Stimulated activated CD4-positive, alpha-beta T cell treated with anti-CD3 and anti-CD28 coated beads, Interleukin-1b, Interleukin-23, amount 100 ng/mL, for 48 hours (primary cell): ENCODE measurements around the gene PODXL.
"Not testable (repeated sequence)": the region's sequence is repeated elsewhere in the genome, so short reads cannot be mapped to it uniquely, and the experiment has no call there.

Experiments
- DNase-seq: peaks from one replicate; pipeline ENCODE4 v3.0.0-alpha.2; 2020

Gene PODXL

DNA sequence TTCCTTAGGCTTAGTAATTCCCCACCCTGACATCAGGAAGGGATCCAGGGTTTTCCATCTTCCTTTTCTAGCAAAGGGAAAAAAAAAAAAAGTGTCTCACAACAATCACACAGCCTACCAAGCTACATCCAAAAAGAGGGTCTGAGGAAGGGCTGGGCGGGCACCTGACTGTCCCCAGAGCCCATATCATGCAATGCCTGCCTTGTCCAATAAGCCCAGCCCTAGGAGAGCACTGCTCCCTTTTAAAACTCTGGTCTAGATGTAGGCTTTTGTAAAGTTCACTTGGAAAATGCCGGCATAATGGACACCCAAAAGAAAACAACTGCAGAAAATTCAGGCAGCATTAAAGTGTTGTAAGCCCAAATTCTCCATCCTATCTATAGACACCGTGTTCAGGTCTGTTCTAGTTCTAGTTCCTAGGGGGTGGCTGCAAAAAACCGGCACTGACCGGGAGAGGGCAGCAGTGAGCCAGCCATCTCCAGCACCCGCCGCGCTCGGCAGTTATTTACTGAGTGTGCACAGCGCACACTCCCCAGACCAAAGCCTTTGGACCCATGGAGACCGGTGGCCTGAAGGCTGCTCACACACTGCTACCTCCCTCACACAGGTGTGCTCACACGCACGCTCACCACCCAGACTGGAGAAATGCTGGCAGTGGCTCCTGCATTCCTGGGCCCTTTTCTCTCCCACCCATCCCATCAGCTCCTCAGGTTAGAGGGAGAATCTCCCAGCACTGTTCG, 48.7 kb downstream of the PODXL start:
- DNase-seq, result peak; percentile 77

DNA sequence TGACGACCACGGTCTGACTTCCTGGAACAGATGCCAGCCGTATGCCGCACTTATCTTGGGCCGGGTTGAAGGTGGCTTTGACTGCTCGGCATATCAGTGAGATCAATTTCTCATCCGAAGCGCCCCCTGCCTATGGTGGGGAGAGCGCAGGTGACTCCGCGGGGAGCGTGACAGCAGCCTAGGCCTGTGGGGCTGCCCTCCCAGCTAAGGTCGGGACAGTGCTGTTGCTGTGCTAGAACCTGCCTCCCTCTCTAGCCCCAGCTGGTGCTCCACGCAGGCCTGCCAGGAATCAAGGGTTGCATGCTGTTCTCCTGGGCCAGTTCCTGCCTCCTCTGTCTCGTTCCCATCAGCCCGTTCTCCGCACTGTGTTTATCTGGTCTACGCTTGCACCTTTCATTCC, 49.8 kb downstream of the PODXL start:
- no peak for DNase-seq

DNA sequence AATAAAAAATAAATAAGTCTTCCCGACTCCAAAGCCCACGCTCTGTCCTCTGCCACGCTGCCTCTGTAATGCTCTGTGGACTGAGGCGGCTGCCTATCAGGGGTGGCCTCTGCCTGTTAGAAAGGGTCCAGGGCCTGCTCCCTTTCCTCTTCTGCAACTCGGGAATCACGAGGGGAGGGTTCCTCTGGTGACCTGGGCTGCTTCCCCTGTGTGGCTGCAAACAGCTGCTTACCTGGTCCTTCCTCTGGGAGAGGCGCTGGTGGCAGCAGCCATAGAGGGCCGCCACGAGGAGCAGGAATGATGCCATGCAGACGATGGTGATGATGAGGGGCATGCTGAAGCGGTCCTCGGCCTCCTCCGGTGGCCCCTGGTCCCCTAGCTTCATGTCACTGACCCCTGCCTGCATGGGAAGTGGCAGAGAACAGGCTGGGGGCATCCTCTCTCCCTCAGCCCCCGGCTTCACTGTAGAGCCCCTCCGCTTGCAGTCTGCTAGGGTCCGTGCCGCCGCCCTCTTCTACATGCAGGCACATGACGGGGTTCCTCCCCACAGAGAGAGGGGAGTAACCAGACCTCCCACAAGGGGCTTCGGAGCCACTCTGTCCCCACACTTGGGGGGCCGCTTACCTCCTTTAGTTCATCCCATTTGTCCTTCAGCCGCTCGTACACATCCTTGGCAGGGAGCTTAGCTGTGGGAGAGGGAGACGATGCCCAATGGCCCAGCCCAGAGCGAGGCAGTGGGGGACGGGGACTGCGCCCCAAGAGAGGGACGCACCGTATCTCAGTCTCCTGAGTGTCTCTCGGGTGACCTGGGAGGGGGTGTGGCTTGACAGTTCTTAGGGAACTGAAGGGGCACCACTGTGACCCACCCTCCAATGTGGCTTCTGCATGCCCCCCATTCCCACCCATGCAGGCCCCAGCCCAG, 50.5 kb downstream of the PODXL start:
- no peak for DNase-seq

DNA sequence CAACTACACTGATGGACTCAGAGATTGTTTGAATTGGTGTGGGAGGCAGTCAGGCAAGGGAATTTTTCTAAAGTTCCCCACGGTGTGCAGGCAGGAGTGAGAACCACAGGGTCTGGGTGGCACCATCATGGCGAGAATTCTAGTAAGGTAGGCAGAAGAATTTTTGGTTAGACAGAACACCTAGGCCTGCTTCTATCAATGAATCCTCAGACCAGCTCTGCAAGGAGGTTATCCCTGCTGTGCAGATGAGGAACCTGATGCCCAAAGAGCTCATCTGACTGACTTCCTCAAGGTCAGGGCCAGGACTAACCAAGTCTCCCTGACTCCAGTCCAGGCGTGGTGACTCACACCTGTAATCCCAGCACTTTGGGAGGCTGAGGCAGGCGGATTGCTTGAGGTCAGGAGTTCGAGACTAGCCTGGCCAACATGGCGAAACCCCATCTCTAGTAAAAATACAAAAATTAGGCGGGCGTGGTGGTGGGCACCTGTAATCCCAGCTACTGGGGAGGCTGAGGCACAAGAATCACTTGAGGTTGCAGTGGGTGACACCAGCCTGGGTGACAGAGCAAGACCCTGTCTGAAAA, 51.3 kb downstream of the PODXL start:
- DNase-seq, result not testable (repeated sequence)

DNA sequence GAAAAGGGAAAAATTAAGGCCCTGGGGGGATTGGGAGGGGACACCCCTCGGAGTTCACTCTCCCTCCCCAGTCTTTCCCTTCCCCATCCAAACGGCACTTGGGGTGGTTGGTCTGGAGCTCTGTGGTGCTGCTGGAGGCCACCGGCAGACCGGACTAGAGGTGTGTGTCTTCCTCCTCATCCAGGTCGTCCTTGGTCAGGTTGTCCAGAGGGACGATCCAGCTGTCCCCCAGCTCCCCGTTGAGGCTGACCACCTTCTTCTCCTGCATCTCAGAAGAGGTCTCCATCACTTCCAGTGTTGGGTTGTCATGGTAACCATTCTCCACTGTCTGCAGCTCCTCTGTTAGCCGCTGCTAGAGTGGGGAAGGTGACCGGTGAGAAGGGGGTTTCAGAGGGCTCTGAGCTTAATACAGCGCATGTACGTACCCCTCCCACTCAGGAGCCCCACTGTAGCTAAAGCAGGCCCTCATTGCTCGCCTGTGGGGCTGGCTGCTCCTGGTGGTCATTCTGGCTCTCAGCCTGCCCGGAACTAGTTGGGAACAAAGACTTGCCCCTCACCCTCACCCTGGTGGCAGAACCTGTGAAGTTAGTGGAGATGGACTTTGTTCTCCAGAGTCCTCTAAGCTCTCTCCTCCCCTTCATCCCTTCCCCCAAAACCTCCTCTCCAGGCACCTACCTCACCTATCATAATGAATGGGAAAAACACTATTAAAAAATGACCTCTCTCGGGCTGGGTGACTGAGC, 52.1 kb downstream of the PODXL start:
- DNase-seq, result no peak

DNA sequence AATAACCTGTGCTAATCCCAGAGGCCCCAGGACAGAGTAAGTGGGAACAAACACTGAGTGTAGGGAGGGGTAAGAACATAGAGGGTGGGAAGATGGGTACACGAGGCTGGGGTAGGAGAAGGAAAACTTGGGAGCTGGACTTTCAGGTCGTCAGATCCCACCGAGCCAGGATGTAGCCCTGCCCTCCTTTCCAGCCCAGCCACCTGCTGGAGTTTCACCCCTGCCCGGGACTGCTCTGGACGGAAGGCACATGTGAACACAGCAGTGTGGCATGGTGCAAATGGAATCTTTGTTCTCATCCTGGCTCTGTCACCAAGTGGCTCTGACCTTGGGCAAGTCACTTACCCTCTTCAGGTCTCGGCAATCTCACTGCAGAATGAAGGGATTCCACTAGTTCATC, 52.8 kb downstream of the PODXL start:
- DNase-seq, result no peak

DNA sequence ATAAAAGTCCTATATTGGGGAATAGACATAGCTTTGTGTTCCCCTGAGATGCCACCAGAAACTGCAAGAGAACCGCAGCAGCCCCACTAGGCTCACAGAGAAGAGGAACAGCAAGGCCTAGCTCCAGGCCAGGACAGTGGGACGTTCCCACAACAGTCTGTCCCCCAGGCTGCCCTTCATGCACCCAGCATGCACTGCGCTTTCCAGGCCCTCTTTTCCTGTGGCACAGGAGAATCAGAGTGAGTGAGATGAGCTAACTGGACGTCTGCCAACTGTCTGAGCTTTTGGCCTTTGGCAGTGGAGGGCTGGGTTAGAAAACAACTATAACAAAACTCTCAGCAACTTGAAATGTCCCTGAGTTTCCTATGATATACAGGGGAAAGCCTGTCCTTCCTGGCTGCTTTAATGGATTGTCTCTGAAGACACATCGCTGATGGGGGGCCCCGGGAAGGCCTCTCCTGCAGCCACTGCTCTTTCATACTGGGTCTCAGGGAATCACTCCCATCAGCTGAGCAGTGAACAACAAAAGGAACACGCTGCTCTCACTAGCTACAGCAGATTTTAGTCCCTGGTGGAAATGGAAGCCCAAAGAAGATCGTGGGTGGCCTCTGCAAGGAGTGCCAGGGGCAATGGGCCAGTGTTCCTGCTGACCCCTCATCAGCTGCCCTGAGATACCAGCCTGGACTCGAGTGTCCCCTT, 53.5 kb downstream of the PODXL start:
- no peak for DNase-seq

DNA sequence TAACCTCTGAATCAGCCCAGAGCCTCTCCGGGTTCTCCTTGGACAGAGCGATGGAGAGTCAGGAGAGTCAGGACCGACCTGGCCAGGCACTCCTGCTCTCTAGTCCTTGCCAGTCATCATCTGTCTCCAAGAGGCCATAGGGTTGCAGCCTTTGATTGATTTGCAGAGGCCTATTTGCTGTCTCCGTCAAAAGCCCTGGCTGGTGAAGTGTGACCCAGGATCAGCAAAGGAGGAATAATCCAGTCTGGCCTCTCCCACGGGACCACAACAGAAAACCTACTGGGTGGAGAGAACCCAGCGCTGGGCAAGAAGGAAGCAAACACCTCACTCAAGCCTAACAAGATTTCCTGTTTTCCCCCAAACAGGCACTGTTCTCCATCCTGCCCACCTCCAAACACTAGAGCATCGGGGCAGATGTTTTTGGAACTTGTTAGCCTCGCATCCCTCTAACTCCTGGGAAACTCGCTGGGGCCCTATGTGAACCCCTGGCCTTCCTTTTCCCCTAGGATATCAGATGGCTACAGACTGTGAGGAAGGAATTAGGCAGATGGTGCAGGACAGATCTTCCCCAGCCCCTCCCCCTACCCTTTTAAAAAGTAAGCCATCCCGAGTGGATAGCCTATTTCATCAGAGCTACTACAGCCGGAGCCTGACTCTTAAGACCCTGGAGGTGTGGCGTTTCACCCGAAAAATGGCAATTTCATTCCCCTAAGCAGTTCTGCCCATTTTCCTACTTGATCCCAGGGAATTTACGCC, 54.3 kb downstream of the PODXL start:
- DNase-seq, result no peak

DNA sequence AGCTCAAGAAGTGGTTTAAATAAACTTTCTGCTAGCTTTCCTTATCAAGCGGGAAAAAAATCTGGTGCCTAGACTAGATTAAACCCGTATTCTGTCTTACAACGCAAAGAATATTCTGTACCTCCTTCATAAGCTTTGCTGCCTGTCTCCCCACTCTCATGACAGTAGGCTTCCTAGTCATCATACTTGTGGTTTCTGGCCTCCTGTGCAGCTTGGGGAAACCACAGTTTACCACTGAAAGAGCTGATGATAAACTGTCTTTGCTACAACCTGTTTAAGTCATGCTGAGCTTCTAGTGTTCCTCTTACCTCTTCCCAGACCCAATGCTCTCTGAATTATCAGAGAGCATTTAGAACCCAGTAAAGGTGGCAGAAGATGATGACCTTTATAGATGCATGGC, 55.0 kb downstream of the PODXL start:
- DNase-seq, result peak; percentile 59

DNA sequence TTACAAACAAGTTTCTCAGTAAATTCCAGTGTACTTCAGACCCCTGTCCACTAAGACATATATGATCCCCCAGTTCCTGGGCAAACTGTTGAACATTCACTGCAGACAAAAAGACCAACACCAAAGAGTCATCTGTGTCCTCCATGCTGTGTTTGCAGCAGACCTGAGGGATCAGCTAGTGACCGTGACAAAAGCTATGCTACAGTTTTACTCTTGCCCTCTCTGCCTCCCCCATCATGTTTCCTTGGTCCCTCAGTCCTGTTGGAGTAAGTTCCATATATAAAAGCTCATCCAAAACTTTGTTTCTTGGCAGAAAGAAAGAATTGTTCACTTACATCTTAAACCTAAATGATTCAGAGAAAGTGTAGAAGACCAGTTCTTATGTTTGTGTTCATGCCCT, 56.1 kb downstream of the PODXL start:
- DNase-seq, result no peak

DNA sequence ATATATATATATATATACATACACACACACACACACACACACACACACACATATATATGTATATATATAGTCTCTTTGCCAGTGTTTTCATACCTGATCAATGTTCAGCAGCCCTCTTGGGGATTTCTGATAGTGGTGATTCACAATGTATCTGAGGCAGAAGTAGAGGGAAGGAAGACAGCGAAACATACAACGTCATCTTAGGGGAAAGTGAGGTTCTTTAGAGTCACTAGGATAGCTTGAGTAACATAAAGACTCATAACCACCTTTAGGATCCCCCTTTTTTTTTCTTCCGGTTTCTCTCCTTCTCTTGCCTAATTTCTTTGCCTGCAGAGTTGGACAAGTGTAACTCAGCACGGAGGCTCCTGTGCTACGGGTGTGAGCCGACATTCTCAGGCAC, 56.6 kb downstream of the PODXL start:
- DNase-seq, result no peak

DNA sequence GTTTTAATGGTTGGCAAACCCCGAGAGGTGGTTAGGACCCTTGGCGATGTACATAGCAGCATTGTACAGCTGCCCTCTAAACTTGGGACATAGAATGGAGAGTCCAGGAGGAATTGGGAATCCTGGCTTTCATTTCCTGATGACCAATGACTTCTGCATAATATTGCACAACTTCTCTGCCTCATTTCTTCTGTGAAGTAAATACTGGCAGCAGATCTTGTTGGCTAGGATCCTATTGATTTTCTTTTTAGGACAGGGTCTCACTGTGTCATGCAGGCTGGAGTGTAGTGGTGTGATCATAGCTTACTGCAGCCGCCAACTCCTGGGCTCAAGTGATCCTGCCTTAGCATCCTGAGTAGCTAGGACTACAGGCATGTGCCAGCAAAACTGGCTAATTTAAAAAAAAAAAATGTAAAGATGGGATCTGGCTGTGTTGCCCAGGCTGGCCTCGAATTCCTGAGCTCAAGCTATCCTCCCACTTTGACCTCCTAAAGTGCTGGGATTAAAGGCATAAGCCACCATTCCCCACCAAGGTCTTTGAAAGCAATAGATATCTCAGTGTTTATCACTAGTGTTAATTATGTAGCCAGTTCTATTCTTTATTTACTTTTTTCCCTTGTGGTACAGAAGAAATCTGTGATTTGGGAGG, 58.1 kb downstream of the PODXL start:
- DNase-seq, result no peak

DNA sequence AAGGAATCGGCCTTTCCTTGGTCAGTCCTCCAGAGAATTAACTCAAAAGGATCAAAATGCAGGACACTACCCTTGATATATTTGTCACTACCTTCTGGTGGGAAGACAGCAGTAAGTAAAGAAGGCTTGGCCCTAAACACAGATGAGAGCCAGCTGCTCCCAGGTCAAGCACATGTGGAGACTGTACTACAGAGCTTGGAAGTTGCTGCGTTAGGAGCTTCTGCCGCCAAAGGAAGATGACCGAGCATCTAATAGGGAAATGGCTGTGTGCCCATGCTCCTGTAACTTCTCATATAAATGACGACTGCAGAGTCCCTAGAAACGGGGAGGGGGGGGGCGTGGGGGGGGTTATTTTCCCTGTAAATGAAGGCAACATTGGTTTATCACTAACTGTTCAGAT, 59.0 kb downstream of the PODXL start:
- no peak for DNase-seq

DNA sequence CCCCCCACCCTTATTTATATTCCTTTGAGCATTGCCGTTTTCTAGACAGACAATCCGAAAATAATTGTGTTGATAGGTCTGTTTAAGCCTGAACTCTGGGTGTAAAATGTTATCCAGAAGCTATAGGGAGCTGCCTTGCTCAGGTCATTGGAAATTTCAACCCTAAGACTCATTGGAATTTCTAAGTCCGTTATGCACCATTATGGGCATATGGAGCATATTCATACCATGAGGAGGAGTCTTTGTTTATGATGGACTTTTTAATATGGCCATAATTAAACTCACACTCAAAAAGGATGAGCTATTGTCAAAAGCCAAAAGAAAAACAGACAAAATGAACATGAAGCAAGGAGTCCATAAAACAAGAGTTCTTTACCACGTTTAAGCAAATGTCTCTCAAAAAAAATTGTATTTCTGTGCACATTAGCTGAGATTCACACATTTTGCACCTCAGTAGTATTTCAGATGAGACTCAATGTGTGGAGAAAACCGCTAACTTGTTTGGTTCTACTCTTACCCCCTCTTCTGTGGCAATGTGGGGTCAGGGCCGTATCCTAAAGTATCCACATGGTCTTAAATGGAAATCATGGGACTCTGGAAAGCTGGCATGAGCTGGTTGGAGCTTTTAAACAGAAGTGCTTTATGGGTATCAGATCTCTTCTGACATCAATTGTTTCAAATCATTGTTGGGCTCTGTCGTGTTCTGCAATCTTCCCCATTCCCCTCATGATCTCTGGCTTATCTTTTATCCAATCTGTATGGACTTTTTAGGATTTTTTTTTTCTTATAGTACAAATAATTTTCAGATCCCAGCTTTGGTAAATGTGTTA, 60.5 kb downstream of the PODXL start:
- no peak for DNase-seq

DNA sequence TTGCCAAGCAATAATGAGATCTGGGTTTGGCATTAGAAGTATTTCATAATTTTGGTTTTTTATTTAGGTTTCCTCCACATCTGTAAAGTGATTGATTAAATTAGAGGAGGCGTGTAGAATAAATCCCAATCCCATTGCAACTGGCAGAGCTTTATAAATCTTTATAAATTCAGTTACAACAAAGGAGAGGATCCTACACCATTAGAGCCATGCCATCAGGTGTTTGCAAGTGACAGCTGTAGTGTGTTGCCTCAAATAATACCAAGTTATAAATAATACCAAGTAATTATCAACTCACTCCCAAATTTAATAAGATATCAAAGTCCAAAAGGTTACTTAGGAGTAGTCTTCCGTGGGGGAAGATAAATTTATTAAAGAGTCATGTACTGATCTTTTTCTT, 62.2 kb downstream of the PODXL start:
- DNase-seq, result no peak

DNA sequence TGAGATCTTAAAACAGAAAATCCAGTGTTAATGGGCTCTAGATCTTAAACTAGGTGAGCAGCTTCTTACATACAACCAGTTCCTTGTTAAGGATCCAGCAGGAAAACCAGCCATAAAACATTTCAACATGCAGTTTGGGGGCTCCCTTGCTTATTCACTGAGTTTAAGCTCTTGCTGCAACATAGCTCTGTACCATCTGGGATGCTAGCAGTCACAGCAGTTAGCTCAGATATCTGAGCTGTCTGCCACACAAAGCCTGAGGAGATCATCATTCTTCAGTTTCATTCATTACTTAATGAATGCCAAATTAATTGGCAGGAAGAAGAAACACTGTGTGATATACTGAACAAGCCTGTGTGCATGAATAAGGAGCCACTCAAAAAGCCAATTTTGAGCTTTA, 62.8 kb downstream of the PODXL start:
- no peak for DNase-seq

DNA sequence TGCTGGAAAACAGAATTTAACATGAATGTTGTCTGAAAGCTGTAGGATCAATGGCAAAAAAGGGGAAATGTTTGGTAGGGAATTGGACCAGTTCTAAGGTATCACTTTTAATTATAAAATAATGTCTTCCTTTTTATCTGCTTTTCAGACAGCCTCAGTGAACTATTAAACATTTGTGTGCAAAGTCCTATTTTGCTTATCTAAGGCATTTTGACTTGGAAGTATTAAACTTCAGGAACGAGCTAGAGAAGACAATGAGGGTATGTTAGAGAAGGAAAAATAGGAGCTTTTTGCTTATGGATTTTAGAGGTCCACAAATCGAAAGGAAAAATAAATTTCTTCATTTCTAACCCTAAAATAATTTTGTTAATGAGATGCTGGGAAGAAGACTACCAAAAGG, 63.3 kb downstream of the PODXL start:
- DNase-seq, result no peak

DNA sequence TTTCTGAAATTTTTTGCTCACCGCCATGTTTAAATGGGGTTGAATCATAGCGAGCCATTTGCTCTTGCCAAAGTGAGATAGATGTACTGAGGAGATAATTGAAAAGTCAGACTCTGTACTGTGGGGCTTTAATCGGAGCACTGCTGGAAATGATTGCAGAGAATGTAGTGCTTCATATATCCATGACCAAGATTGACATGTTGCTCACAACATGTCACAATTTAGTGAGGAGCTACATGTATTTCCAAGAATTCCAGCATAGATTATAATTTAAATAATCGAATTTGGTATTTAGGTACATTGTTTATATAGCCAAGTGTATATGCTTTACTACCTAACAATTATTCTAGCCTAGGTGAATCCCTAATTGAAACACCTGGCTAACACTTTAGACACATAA, 66.5 kb downstream of the PODXL start:
- DNase-seq, result no peak

DNA sequence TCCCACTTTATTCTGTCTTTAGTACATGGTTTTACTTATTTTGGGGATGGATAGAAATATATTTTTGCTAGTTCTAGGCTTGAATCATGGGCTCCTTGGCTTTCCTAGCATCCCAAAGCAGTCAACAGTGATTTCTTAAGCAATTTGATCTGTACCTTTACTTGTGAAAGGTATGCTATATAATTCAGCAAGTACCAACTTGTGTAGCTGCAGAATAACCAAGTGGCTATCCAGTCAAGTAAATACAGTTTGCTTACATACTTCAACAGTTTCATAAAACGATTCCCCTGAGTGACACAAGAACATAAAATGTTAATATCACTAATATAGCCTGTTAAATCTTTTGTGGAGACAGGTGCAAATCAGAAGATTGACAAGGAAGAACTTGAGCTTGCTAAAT, 67.2 kb downstream of the PODXL start:
- DNase-seq, result no peak

DNA sequence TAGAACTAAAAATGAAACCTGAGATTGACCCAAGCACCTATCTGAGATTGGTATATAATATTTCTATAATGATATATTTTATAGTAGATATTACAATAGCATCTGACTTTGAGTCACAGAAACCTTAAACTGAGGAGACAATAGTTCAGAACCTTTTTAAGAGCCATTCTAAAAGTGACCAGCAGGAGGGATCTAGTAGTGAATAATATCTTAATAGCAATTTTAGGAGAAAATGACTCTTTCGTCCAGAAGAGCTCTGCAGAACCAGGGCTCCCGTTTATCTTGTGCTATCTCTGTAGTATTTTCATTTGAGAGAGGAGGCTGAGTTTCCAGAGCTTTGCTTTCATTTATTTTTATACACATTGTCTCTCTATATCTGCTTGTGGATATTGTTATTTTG, 68.1 kb downstream of the PODXL start:
- no peak for DNase-seq
